ENCODE results near the gene TLCD5.

GRCh38 chr11:120342678-120343077 lies 17.6 kb downstream of the TLCD5 start:
- TF ChIP-seq CTCF (IDR thresholded peaks at IDR 0.05) (no peak), EZH2 (IDR thresholded peaks at IDR 0.05; ENCODE audit: borderline replicate concordance, insufficient read depth, low read depth, low read length, poor library complexity, severe bottlenecking) (no peak)

All from B cell (primary cell).